Liver (tissue), 9 donors: ENCODE measurements around the gene C7orf57. TPM values are rescaled to one million over a fixed set of nuclear protein-coding genes. Genes with fewer than 3 reads are reported as not detected.

Source experiments
- DNase-seq: peaks from one replicate; pipeline ENCODE4 v3.0.0-alpha.2; 2017; ENCODE audit warnings: low spot score
- H3K27ac ChIP-seq, 2 donors: one replicate each; pipeline ENCODE4 v1.7.0; 2013; ENCODE audit warnings: inconsistent platforms in 2 of 2, low read length in 2 of 2, control low read depth in 1 of 2, low read depth in 1 of 2, mild to moderate bottlenecking in 1 of 2
- H3K27me3 ChIP-seq, 4 donors: one replicate each; pipeline versions ENCODE4 v1.6.1 to v1.7.0; 2013; ENCODE audit warnings: low read length in 3 of 4, inconsistent platforms in 1 of 4, mild to moderate bottlenecking in 1 of 4, moderate library complexity in 1 of 4; ENCODE audit not compliant: control insufficient read depth in 4 of 4, insufficient read depth in 4 of 4
- H3K36me3 ChIP-seq, 4 donors: one replicate each; pipeline versions ENCODE4 v1.6.1 to v1.7.0; 2013; ENCODE audit warnings: low read length in 3 of 4, mild to moderate bottlenecking in 3 of 4, low read depth in 1 of 4, moderate library complexity in 1 of 4; ENCODE audit not compliant: control insufficient read depth in 4 of 4, insufficient read depth in 3 of 4
- H3K4me1 ChIP-seq, 4 donors: one replicate each; pipeline versions ENCODE4 v1.6.1 to v1.7.0; 2013; ENCODE audit warnings: low read length in 3 of 4, mild to moderate bottlenecking in 3 of 4, moderate library complexity in 1 of 4; ENCODE audit not compliant: control insufficient read depth in 4 of 4, insufficient read depth in 4 of 4
- H3K4me3 ChIP-seq, 3 donors: one replicate each; pipeline versions ENCODE4 v1.6.1 to v1.7.0; 2013; ENCODE audit warnings: low read length in 3 of 3, control low read depth in 1 of 3, low read depth in 1 of 3, mild to moderate bottlenecking in 1 of 3
- H3K9ac ChIP-seq, 2 donors: one replicate each; pipeline ENCODE4 v1.7.0; 2013; ENCODE audit warnings: low read length in 2 of 2, mild to moderate bottlenecking in 2 of 2, moderate library complexity in 2 of 2, control low read depth in 1 of 2, low read depth in 1 of 2
- H3K9me3 ChIP-seq, 4 donors: one replicate each; pipeline versions ENCODE4 v1.6.1 to v1.7.0; 2013; ENCODE audit warnings: low read length in 3 of 4; ENCODE audit not compliant: control insufficient read depth in 4 of 4
- ATF3 ChIP-seq: IDR thresholded peaks from 2 replicates; pipeline ENCODE4 v1.6.1; 2016; ENCODE audit warnings: antibody characterized with exemption
- CTCF ChIP-seq: fragments of 150-350 bp; IDR thresholded peaks from 2 replicates; pipeline ENCODE4 v1.5.1; 2017; ENCODE audit warnings: improper control_type of control experiment, low read depth, low read length; ENCODE audit not compliant: missing input control
- EGR1 ChIP-seq, 2 donors: IDR thresholded peaks; 2 replicates each; pipeline ENCODE4 v1.6.1; 2016 to 2018; ENCODE audit warnings: antibody characterized with exemption in 2 of 2, low read depth in 2 of 2
- FOXA2 ChIP-seq: IDR thresholded peaks from 2 replicates; pipeline ENCODE4 v1.6.1; 2016; ENCODE audit warnings: antibody characterized with exemption
- GABPA ChIP-seq, 2 donors: IDR thresholded peaks in 1 of 2; conservative IDR thresholded peaks in 1 of 2; 2 replicates each; pipeline ENCODE4 v1.6.1; 2016; ENCODE audit warnings: antibody characterized with exemption in 2 of 2, mild to moderate bottlenecking in 1 of 2, moderate library complexity in 1 of 2
- HNF4A ChIP-seq, 2 donors: conservative IDR thresholded peaks; 2 replicates each; pipeline ENCODE4 v1.6.1; 2016; ENCODE audit warnings: antibody characterized with exemption in 2 of 2, mild to moderate bottlenecking in 2 of 2
- HNF4G ChIP-seq: IDR thresholded peaks from 2 replicates; pipeline ENCODE4 v1.6.1; 2016; ENCODE audit warnings: antibody characterized with exemption
- JUND ChIP-seq, 2 donors: IDR thresholded peaks; 2 replicates each; pipeline ENCODE4 v1.6.1; 2016; ENCODE audit warnings: antibody characterized with exemption in 2 of 2
- MAX ChIP-seq: IDR thresholded peaks from 2 replicates; pipeline ENCODE4 v1.6.1; 2016; ENCODE audit warnings: antibody characterized with exemption
- RAD21 ChIP-seq, 2 donors: IDR thresholded peaks; 2 replicates each; pipeline ENCODE4 v1.6.1; 2016; ENCODE audit warnings: antibody characterized with exemption in 2 of 2, mild to moderate bottlenecking in 2 of 2
- REST ChIP-seq: IDR thresholded peaks from 2 replicates; pipeline ENCODE4 v1.6.1; 2016; ENCODE audit warnings: antibody characterized with exemption, mild to moderate bottlenecking
- RXRA ChIP-seq, 2 donors: IDR thresholded peaks; 2 replicates each; pipeline ENCODE4 v1.6.1; 2017 to 2018; ENCODE audit warnings: antibody characterized with exemption in 2 of 2, mild to moderate bottlenecking in 1 of 2
- SP1 ChIP-seq: IDR thresholded peaks from 2 replicates; pipeline ENCODE4 v1.6.1; 2018; ENCODE audit warnings: antibody characterized with exemption, mild to moderate bottlenecking
- ZBTB33 ChIP-seq: IDR thresholded peaks from 2 replicates; pipeline ENCODE4 v1.6.1; 2016; ENCODE audit warnings: antibody characterized with exemption
- WGBS: extraction: QIAGEN DNeasy Blood & Tissue Kit; methylation state at CpG from one replicate; pipeline ENCODE4 v1.1.7; 2013; 5-methylcytosine and 5-hydroxymethylcytosine counted together
- polyA plus RNA-seq, 2 donors: library from polyadenylated mRNA; stranded (reverse) in 1 of 2; unstranded in 1 of 2; fragments of 200-250 nt in 1 of 2; fragments of >200 nt in 1 of 2; fragmentation: Nextera tagmentation in 1 of 2; extraction: Ambion mirVana in 1 of 2; gene quantifications; one replicate each; pipeline versions ENCODE4 v1.2.1 to v1.2.3, GENCODE V29; 2013 to 2015
- total RNA-seq, 2 donors: library from RNA; depleted of rRNA; stranded (reverse); fragments of >200 nt; gene quantifications; one replicate each; pipeline ENCODE4 v1.2.3, GENCODE V29; 2014
- donor health status: healthy.
- donor health status: healthy.
- donor health status: healthy.
- donor health status: healthy.
- donor health status: healthy.

Gene C7orf57
- total and polyA plus RNA-seq, 4 donors, result not detected

GRCh38 chr7:48045195-48045765, 9.9 kb downstream of the C7orf57 start:
- H3K9ac ChIP-seq, result no peak overlapping the region
- no peak for DNase-seq
- 73% methylated on average over 9 of the region's 9 CpGs for WGBS
- TF ChIP-seq ATF3, result no peak
- no peak for TF ChIP-seq JUND (IDR thresholded peaks at IDR 0.05)
- no peak for TF ChIP-seq MAX
- no peak for TF ChIP-seq ZBTB33
- TF ChIP-seq RXRA (IDR thresholded peaks at IDR 0.05), result no peak
- TF ChIP-seq GABPA (IDR thresholded peaks at IDR 0.05 in 1 of 2, conservative IDR thresholded peaks at IDR 0.05 in 1 of 2), result no peak
- no peak for TF ChIP-seq RAD21 (IDR thresholded peaks at IDR 0.05)
- no peak for TF ChIP-seq CTCF
- no peak for TF ChIP-seq SP1
- H3K4me3 ChIP-seq, result no peak overlapping the region
- H3K36me3 ChIP-seq, result no peaks in the 10 kb centered on the region
- no peaks in the 10 kb centered on the region for H3K27me3 ChIP-seq
- no peak overlapping the region for H3K27ac ChIP-seq
- H3K9me3 ChIP-seq, result no peaks in the 10 kb centered on the region
- no peaks in the 10 kb centered on the region for H3K4me1 ChIP-seq

- no peak overlapping the region for H3K9ac ChIP-seq
- H3K4me3 ChIP-seq, result no peak overlapping the region
- H3K9me3 ChIP-seq, result no peaks in the 10 kb centered on the region
- H3K27me3 ChIP-seq, result no peaks in the 10 kb centered on the region
- TF ChIP-seq HNF4G (no peak), FOXA2 (no peak), REST (no peak), ATF3 (no peak), RAD21 (IDR thresholded peaks at IDR 0.05) (no peak), GABPA (IDR thresholded peaks at IDR 0.05 in 1 of 2, conservative IDR thresholded peaks at IDR 0.05 in 1 of 2) (no peak), JUND (IDR thresholded peaks at IDR 0.05) (no peak), HNF4A (conservative IDR thresholded peaks at IDR 0.05) (no peak), EGR1 (IDR thresholded peaks at IDR 0.05; ENCODE audit: low read depth in 2 of 2) (no peak), SP1 (no peak)
- no peak for DNase-seq
- no peaks in the 10 kb centered on the region for H3K4me1 ChIP-seq
- 69% methylated on average over 14 of the region's 14 CpGs for WGBS
- no peaks in the 10 kb centered on the region for H3K36me3 ChIP-seq
- H3K27ac ChIP-seq, result no peak overlapping the region
Measured at GRCh38 chr7:48046458-48046857, 11.1 kb downstream of the C7orf57 start.
